HepG2 (cell line): ENCODE measurements around the gene DENND4B. TPM values are rescaled to one million over a fixed set of nuclear protein-coding genes. Genes with fewer than 3 reads are reported as not detected.

Source experiments
- ARID2 ChIP-seq: sonication (generic); formaldehyde crosslinking; IDR thresholded peaks from 2 replicates; pipeline ENCODE4 v1.8.1; 2022; ENCODE audit warnings: mild to moderate bottlenecking, missing genetic modification reagents, borderline replicate concordance
- BHLHE40 ChIP-seq: IDR thresholded peaks from 2 replicates; pipeline ENCODE4 v1.6.1; 2011; ENCODE audit warnings: low read length, improper control_type of control experiment
- DR1 ChIP-seq: sonication (generic); formaldehyde crosslinking; IDR thresholded peaks from 2 replicates; pipeline ENCODE4 v1.8.0; 2021; ENCODE audit warnings: mild to moderate bottlenecking, missing genetic modification reagents, inconsistent platforms
- HMGXB4 ChIP-seq, 2 experiments: sonication (generic) in 1 of 2; formaldehyde crosslinking in 1 of 2; IDR thresholded peaks; 2 replicates each; pipeline versions ENCODE4 v1.4.0 to v1.6.1; 2018 to 2020; ENCODE audit warnings: missing genetic modification reagents in 2 of 2, borderline replicate concordance in 1 of 2, low read depth in 1 of 2, mild to moderate bottlenecking in 1 of 2, missing biosample characterization in 1 of 2
- JDP2 ChIP-seq: sonication (generic); formaldehyde crosslinking; IDR thresholded peaks from 2 replicates; pipeline ENCODE4 v1.8.1; 2022; ENCODE audit warnings: missing genetic modification reagents, borderline replicate concordance
- MAFK ChIP-seq, 2 experiments: IDR thresholded peaks in 1 of 2; conservative IDR thresholded peaks in 1 of 2; 2 replicates each; pipeline ENCODE4 v1.6.1; 2011; ENCODE audit warnings: improper control_type of control experiment in 2 of 2, low read length in 2 of 2
- MED8 ChIP-seq: sonication (generic); formaldehyde crosslinking; IDR thresholded peaks from 2 replicates; pipeline ENCODE4 v1.8.1; 2023; ENCODE audit warnings: mild to moderate bottlenecking, missing genetic modification reagents; ENCODE audit not compliant: insufficient replicate concordance
- MZF1 ChIP-seq: sonication (generic); formaldehyde crosslinking; IDR thresholded peaks from 2 replicates; pipeline ENCODE4 v1.8.1; 2023; ENCODE audit warnings: mild to moderate bottlenecking, missing genetic modification reagents, borderline replicate concordance
- NFRKB ChIP-seq: fragments of 450-650 bp; IDR thresholded peaks from 2 replicates; pipeline ENCODE4 v1.6.1; 2017
- RBAK ChIP-seq: sonication (generic); formaldehyde crosslinking; IDR thresholded peaks from 2 replicates; pipeline ENCODE4 v1.5.1; 2020; ENCODE audit warnings: mild to moderate bottlenecking, missing genetic modification reagents
- RBM39 ChIP-seq: fragments of 200-400 bp; formaldehyde crosslinking; IDR thresholded peaks from one replicate; pipeline ENCODE4 v1.6.1; 2018; ENCODE audit warnings: antibody characterized with exemption, mild to moderate bottlenecking, low read depth, low read length; ENCODE audit not compliant: poor library complexity, severe bottlenecking
- RFX5 ChIP-seq: IDR thresholded peaks from 2 replicates; pipeline ENCODE4 v1.6.1; 2011; ENCODE audit warnings: low read depth, low read length, improper control_type of control experiment
- SMAD3 ChIP-seq: sonication (generic); formaldehyde crosslinking; IDR thresholded peaks from 2 replicates; pipeline ENCODE4 v1.4.0; 2020; ENCODE audit warnings: missing genetic modification reagents
- THRA ChIP-seq: sonication (generic); formaldehyde crosslinking; IDR thresholded peaks from 2 replicates; pipeline ENCODE4 v1.4.0; 2020; ENCODE audit warnings: missing genetic modification reagents, borderline replicate concordance
- YY1 ChIP-seq: IDR thresholded peaks from 2 replicates; pipeline ENCODE4 v1.6.1; 2011; ENCODE audit warnings: low read length, low read depth, moderate library complexity, mild to moderate bottlenecking; ENCODE audit not compliant: insufficient read depth, insufficient replicate concordance
- ZKSCAN8 ChIP-seq: IDR thresholded peaks from 2 replicates; pipeline ENCODE4 v1.6.1; 2016; ENCODE audit warnings: borderline replicate concordance, missing genetic modification reagents, missing compliant biosample characterization
- ZNF20 ChIP-seq: sonication (generic); formaldehyde crosslinking; IDR thresholded peaks from 2 replicates; pipeline ENCODE4 v1.4.0; 2020; ENCODE audit warnings: mild to moderate bottlenecking, moderate library complexity, missing genetic modification reagents
- ZNF253 ChIP-seq: sonication (generic); formaldehyde crosslinking; IDR thresholded peaks from 2 replicates; pipeline ENCODE4 v1.8.0; 2022; ENCODE audit warnings: mild to moderate bottlenecking, missing genetic modification reagents, borderline replicate concordance
- ZNF431 ChIP-seq: sonication (generic); formaldehyde crosslinking; IDR thresholded peaks from 2 replicates; pipeline ENCODE4 v1.9.0; 2022; ENCODE audit warnings: missing genetic modification reagents, low read depth, mild to moderate bottlenecking, borderline replicate concordance
- ZNF549 ChIP-seq: sonication (generic); formaldehyde crosslinking; IDR thresholded peaks from 2 replicates; pipeline ENCODE4 v1.5.0; 2020; ENCODE audit warnings: missing genetic modification reagents
- ZNF577 ChIP-seq: sonication (generic); formaldehyde crosslinking; IDR thresholded peaks from 2 replicates; pipeline ENCODE4 v1.4.0; 2020; ENCODE audit warnings: mild to moderate bottlenecking, low read depth, missing genetic modification reagents, borderline replicate concordance
- polyA plus RNA-seq, 8 experiments: library from polyadenylated mRNA; depleted of rRNA in 3 of 8; stranded (reverse) in 7 of 8; unstranded in 1 of 8; fragments of >200 nt; fragmentation: Illumina TruSeq in 4 of 8; extraction: Trizol in 4 of 8; gene quantifications; 2 replicates each; pipeline versions ENCODE4 v1.2.1 to v1.2.3, GENCODE V29; 2011 to 2016; ENCODE audit warnings: low read depth in 4 of 8, missing spikeins in 1 of 8, mixed read lengths in 1 of 8; ENCODE audit not compliant: insufficient read depth in 1 of 8
- total RNA-seq, 5 experiments: library from RNA; depleted of rRNA; stranded (reverse); fragments of >200 nt; fragmentation: Illumina TruSeq; extraction: Trizol; gene quantifications; 2 replicates each; pipeline ENCODE4 v1.2.3, GENCODE V29; 2016; ENCODE audit warnings: low read depth in 1 of 5
- TF ChIP-seq, protein P1 (sequence below): sonication (generic); formaldehyde crosslinking; IDR thresholded peaks from 2 replicates; pipeline ENCODE4 v1.4.0; 2020; ENCODE audit warnings: low read depth, mild to moderate bottlenecking, missing genetic modification reagents

The DENND4B gene
- total and polyA plus RNA-seq, 2 of the 13 experiments (the other 11 are each of a cell fraction or from before 2014, with no cell fraction given) = 15.1 to 20.3 TPM

DNA sequence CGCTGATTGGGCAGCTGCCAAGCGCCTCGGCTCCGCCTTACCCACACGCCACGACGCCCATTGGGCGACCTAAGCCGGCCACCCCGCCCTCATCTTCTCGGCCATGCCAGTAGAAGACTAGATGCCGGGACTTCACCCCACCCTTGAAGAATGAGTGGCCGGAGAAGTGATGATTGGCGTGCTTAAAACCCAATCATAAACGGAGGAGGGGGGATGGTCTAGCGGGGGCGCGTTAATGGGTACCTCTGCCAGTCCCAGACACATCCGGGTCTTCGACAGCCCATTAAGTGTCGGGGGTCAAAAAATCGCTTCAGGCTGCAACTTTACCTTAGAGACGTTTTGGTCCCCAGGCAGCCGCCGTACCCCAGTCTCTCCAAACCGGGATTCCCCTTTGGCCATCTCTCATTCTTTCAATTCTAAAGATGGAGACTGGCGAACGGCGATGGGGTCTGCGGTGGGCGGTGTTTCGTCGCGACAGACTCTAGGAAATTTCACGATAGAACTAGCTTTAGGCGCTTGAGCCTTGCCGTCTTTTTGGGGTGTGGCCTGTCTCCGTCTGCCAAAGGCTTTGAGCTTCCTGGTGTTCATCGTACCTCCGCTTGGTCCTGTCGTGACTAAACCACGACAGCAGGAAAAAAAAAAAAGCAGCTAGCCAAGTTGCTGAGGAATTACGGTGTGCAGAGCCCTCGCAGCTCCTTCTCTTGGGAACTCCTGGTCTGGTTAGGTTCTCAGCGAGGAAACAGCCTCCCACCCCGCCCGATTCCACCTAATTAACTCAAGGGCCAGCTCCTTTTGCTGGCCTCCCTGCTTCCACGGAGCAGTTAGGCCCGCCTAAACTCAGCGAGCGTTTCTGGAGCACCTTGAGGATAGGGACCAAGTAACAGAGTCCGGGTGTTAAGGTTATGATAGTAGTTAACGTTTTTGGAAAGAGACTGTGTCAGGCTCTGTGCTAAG lies 23.3 kb downstream of the DENND4B start, which contains the start of gene GATAD2B (continued):
- TF ChIP-seq ARID2 (CRISPR knock-in tag) (no peak), YY1 (no peak), HMGXB4 (CRISPR knock-in tag; IDR thresholded peaks at IDR 0.05; ENCODE audit: borderline replicate concordance in 1 of 2, low read depth in 1 of 2) (peak in 1 of 2 experiments; percentile 32; a peak in 1 of 4 replicates), BHLHE40 (no peak), NFRKB (no peak), THRA (CRISPR knock-in tag) (no peak), RFX5 (0 out of 2 replicates have a peak, but pooled peaks have one; percentile 44), ZNF577 (CRISPR knock-in tag) (no peak), RBAK (CRISPR knock-in tag) (no peak), MZF1 (CRISPR knock-in tag) (no peak), ZNF253 (CRISPR knock-in tag) (no peak), ZNF20 (CRISPR knock-in tag) (no peak), DR1 (CRISPR knock-in tag) (no peak), ZNF549 (CRISPR knock-in tag) (no peak), SMAD3 (peak; percentile 52; the same call in 1 of the 2 replicates), JDP2 (CRISPR knock-in tag) (no peak), ZNF431 (no peak), ZKSCAN8 (no peak), MAFK (conservative IDR thresholded peaks at IDR 0.05 in 1 of 2, IDR thresholded peaks at IDR 0.05 in 1 of 2; ENCODE audit: low read length in 2 of 2) (no peak), MED8 (CRISPR knock-in tag) (no peak), RBM39 (no peak)
- TF ChIP-seq, protein P1, sequence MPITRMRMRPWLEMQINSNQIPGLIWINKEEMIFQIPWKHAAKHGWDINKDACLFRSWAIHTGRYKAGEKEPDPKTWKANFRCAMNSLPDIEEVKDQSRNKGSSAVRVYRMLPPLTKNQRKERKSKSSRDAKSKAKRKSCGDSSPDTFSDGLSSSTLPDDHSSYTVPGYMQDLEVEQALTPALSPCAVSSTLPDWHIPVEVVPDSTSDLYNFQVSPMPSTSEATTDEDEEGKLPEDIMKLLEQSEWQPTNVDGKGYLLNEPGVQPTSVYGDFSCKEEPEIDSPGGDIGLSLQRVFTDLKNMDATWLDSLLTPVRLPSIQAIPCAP (CRISPR knock-in tag) = no peak
